OCI-LY1 (cell line): ENCODE data around the gene MPP3.

Experiments used
- H2AFZ ChIP-seq: fragments of 200-600 bp; sonication (generic), shearing (Covaris generic); 2 replicates; pipeline ENCODE4 v1.6.0; 2014; ENCODE audit warnings: antibody characterized with exemption, mild to moderate bottlenecking, low read length
- H3F3A ChIP-seq: fragments of 200-600 bp; sonication (generic), shearing (Covaris generic); 2 replicates; pipeline ENCODE4 v1.6.0; 2014; ENCODE audit warnings: mild to moderate bottlenecking, antibody characterized with exemption, low read length, moderate library complexity; ENCODE audit not compliant: insufficient read depth
- H3K27ac ChIP-seq: fragments of 200-600 bp; sonication (generic); 2 replicates; pipeline ENCODE4 v1.5.1; 2014; ENCODE audit warnings: low read length, mixed run types, mild to moderate bottlenecking, low read depth; ENCODE audit not compliant: poor library complexity, severe bottlenecking
- H3K27me3 ChIP-seq: fragments of 200-600 bp; sonication (generic); 2 replicates; pipeline ENCODE4 v1.6.0; 2014; ENCODE audit warnings: antibody characterized with exemption, mild to moderate bottlenecking, low read length, moderate library complexity; ENCODE audit not compliant: insufficient read depth
- H3K36me3 ChIP-seq: fragments of 200-600 bp; sonication (generic); 2 replicates; pipeline ENCODE4 v1.6.1; 2014; ENCODE audit warnings: mild to moderate bottlenecking, antibody characterized with exemption, low read length, moderate library complexity, mixed read lengths; ENCODE audit not compliant: insufficient read depth
- H3K4me1 ChIP-seq: fragments of 200-600 bp; sonication (generic); 2 replicates; pipeline ENCODE4 v1.5.1; 2014; ENCODE audit warnings: mild to moderate bottlenecking, low read length, moderate library complexity; ENCODE audit not compliant: insufficient read depth, severe bottlenecking
- H3K4me2 ChIP-seq: fragments of 200-600 bp; sonication (generic), shearing (Covaris generic); 2 replicates; pipeline ENCODE4 v1.6.1; 2014; ENCODE audit warnings: low read length
- H3K4me3 ChIP-seq: fragments of 200-600 bp; sonication (generic); 2 replicates; pipeline ENCODE4 v1.5.1; 2014; ENCODE audit warnings: low read length, low read depth, mild to moderate bottlenecking, mixed read lengths; ENCODE audit not compliant: poor library complexity, severe bottlenecking
- H3K79me2 ChIP-seq: fragments of 200-600 bp; shearing (Covaris generic); 2 replicates; pipeline ENCODE4 v1.6.1; 2016; ENCODE audit warnings: mixed run types, low read length, mixed read lengths; ENCODE audit not compliant: insufficient read depth
- H3K9ac ChIP-seq: fragments of 200-600 bp; sonication (generic), shearing (Covaris generic); 2 replicates; pipeline ENCODE4 v1.6.1; 2014; ENCODE audit warnings: mild to moderate bottlenecking, low read length, mixed read lengths
- H3K9me2 ChIP-seq: fragments of 200-600 bp; sonication (generic), shearing (Covaris generic); 2 replicates; pipeline ENCODE4 v1.6.1; 2014; ENCODE audit warnings: low read depth, mild to moderate bottlenecking, low read length, mixed read lengths
- H3K9me3 ChIP-seq: fragments of 200-600 bp; shearing (Covaris generic); 2 replicates; pipeline ENCODE4 v1.6.1; 2014; ENCODE audit warnings: low read length, mixed read lengths
- H4K20me1 ChIP-seq: fragments of 200-600 bp; sonication (generic), shearing (Covaris generic); 2 replicates; pipeline ENCODE4 v1.6.0; 2016; ENCODE audit warnings: mild to moderate bottlenecking, low read length; ENCODE audit not compliant: insufficient read depth
- EZH2 ChIP-seq: fragments of 200-600 bp; sonication (generic), shearing (Covaris generic); IDR thresholded peaks from 2 replicates; pipeline ENCODE4 v1.8.0; 2017; ENCODE audit warnings: borderline replicate concordance, mixed run types, mild to moderate bottlenecking, antibody characterized with exemption, low read length, moderate library complexity, mixed read lengths
- TF ChIP-seq, protein P1 (sequence below): fragments of 200-600 bp; sonication (generic), shearing (Covaris generic); IDR thresholded peaks from 2 replicates; pipeline ENCODE4 v1.5.1; 2017; ENCODE audit warnings: mild to moderate bottlenecking, antibody characterized with exemption, low read length, moderate library complexity, mixed read lengths

MPP3 gene

GRCh38 chr17:43860077-43860725 is 27.3 kb upstream of the MPP3 start:
- H3K27ac ChIP-seq, result no peak overlapping the region
- 0 out of 2 replicates have a peak, but pooled peaks cover 7% of the 10 kb centered on the region for H3K27me3 ChIP-seq
- no peaks in the 10 kb centered on the region for H3K9me2 ChIP-seq
- no peaks in the 10 kb centered on the region for H3F3A ChIP-seq
- no peak overlapping the region for H3K4me2 ChIP-seq
- H3K79me2 ChIP-seq, result no peaks in the 10 kb centered on the region
- H2AFZ ChIP-seq, result no peak overlapping the region
- H3K9me3 ChIP-seq, result no peaks in the 10 kb centered on the region
- H3K36me3 ChIP-seq, result no peaks in the 10 kb centered on the region
- TF ChIP-seq, protein P1, sequence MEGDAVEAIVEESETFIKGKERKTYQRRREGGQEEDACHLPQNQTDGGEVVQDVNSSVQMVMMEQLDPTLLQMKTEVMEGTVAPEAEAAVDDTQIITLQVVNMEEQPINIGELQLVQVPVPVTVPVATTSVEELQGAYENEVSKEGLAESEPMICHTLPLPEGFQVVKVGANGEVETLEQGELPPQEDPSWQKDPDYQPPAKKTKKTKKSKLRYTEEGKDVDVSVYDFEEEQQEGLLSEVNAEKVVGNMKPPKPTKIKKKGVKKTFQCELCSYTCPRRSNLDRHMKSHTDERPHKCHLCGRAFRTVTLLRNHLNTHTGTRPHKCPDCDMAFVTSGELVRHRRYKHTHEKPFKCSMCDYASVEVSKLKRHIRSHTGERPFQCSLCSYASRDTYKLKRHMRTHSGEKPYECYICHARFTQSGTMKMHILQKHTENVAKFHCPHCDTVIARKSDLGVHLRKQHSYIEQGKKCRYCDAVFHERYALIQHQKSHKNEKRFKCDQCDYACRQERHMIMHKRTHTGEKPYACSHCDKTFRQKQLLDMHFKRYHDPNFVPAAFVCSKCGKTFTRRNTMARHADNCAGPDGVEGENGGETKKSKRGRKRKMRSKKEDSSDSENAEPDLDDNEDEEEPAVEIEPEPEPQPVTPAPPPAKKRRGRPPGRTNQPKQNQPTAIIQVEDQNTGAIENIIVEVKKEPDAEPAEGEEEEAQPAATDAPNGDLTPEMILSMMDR, result no peak
- TF ChIP-seq EZH2, result no peak
- no peak overlapping the region for H3K9ac ChIP-seq
- no peaks in the 10 kb centered on the region for H3K4me1 ChIP-seq
- no peak overlapping the region for H3K4me3 ChIP-seq
- no peaks in the 10 kb centered on the region for H4K20me1 ChIP-seq

- no peaks in the 10 kb centered on the region for H3K36me3 ChIP-seq
- no peaks in the 10 kb centered on the region for H3K4me1 ChIP-seq
- no peak overlapping the region for H3K9ac ChIP-seq
- H3K4me3 ChIP-seq, result no peak overlapping the region
- H3K9me3 ChIP-seq, result no peaks in the 10 kb centered on the region
- no peaks in the 10 kb centered on the region for H3K79me2 ChIP-seq
- no peaks in the 10 kb centered on the region for H3K9me2 ChIP-seq
- no peak overlapping the region for H2AFZ ChIP-seq
- no peaks in the 10 kb centered on the region for H4K20me1 ChIP-seq
- H3K4me2 ChIP-seq, result no peak overlapping the region
- peaks cover 12% of the 10 kb centered on the region for H3K27me3 ChIP-seq
- no peaks in the 10 kb centered on the region for H3F3A ChIP-seq
- TF ChIP-seq, protein P1, result no peak
- no peak for TF ChIP-seq EZH2
- H3K27ac ChIP-seq, result no peak overlapping the region
These were observed 25.1 kb upstream of the MPP3 start for GRCh38 chr17:43857957-43858600.

GRCh38 chr17:43857141-43857540 is 24.2 kb upstream of the MPP3 start:
- Histone ChIP-seq H3K4me3 (no peak overlapping the region), H3K27ac (no peak overlapping the region), H3K4me1 (no peaks in the 10 kb centered on the region), H3K9ac (no peak overlapping the region), H3K9me2 (no peaks in the 10 kb centered on the region), H3K27me3 (peaks cover 12% of the 10 kb centered on the region), H3K9me3 (no peaks in the 10 kb centered on the region), H3F3A (no peaks in the 10 kb centered on the region), H3K36me3 (no peaks in the 10 kb centered on the region), H4K20me1 (no peaks in the 10 kb centered on the region), H3K79me2 (no peaks in the 10 kb centered on the region), H2AFZ (no peak overlapping the region), H3K4me2 (no peak overlapping the region)
- no peak for TF ChIP-seq EZH2
- TF ChIP-seq, protein P1, result no peak
